HG03457 (cell line): Measurements from ENCODE around the gene MTR.

ENCODE experiments used
- ATAC-seq: cut with Tn5 transposase; IDR thresholded peaks from one replicate; pipeline ENCODE4 v1.9.1; 2021; ENCODE audit warnings: moderate number of reproducible peaks; ENCODE audit not compliant: unreplicated experiment

MTR gene

DNA sequence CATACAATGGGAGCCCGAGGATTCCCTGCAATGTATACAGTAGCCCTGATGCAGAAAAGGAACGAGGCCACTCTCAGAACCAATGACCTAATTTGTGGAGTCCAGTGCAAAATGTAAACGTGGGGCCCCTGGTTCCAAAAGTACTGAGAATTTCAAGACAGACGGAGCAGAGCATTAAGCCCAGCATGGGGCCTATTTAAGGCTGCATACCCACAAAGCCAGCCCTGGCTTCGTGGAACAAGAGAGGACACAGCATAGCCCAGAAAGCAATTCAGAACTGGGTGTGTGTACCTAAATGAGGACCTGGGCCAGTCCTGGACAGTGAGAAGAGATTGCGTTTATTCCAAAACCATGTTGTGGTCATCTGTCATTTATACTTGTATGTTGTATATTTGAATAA lies 153.9 kb downstream of the MTR start:
- ATAC-seq = no peak

- no peak for ATAC-seq
These were observed 155.3 kb downstream of the MTR start for GRCh38 chr1:236950365-236950764.

DNA sequence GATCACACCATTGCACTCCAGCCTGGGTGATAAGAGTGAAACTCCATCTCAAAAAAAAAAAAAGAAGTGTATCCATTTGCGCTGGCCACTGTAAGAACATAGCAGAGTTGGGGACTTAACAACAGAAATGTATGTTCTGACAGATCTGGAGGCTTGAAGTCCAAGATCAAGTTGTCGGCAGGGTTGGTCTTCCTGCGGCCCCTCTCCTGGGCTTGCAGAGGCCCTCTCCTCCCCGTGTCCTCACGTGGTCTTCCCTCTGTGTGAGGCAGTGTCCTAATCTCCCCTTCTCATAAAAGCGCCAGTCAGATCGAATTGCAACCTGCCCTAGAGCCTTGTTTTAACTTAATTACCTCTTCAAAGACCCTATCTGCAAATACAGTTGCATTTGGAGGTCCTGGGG lies 156.6 kb downstream of the MTR start:
- ATAC-seq = no peak

- ATAC-seq = no peak
These were observed 157.3 kb downstream of the MTR start for GRCh38 chr1:236952246-236953003.

GRCh38 chr1:236953151-236953700 lies 158.1 kb downstream of the MTR start:
- no peak for ATAC-seq
